Measurements from ENCODE around the gene STPG3.
"Not testable (repeated sequence)": the region's sequence is repeated elsewhere in the genome, so short reads cannot be mapped to it uniquely, and the experiment has no call there.

STPG3 gene

DNA sequence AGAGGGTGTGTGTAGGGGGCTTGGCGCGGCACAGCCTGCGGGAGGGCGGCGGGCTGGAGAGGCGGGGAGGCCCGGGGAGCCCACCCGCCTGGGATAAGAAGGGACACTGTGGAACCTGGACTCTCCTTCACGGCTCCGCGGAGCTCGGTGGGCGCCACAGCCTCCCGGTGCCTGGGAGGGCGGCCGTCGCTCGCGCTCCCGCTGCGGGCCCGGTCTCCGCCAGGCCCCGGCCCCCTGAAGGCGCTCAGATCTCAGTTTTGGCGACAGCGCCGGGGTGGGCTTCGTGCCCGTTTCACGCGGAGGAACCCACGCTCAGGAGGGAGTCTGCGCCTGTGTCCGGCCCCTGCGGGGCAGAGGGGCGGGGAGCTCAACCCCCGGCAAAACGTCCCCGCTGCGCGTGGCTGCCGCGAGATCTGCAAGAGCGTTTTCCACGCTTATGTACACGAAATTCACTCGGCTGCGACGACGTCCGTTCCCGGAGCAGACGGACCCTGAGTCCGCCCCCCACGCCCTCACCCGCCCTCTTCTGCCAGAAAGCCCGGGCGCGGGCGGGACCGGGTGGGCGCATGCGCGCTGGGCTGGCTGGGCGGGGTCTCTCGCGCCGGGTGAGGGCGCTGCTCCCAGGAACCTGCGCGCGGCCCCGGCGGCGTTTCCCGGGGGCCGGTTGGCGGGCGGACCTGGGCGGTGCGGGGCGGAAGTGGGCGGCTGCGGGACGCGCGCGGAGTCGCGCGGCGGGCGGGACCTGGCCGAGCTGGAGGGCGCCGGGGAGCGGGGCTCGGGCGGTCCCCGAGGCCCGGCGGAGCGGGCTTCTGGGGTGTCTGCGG lies 3.8 kb downstream of the STPG3 start, which contains the start of gene NELFB:
Gene NELFB, plus strand, starts transcription at position 704 of the 824 bp plus-strand sequence.
- TF ChIP-seq CTCF (IDR thresholded peaks at IDR 0.05) = peak; percentile 52
- no peaks in the 10 kb centered on the region for H3K27me3 ChIP-seq
- H3K27ac ChIP-seq = peak within 1 kb of the TSS; percentile 73
- peaks cover 24 to 27% of the 10 kb centered on the region in 2 experiments for H3K4me1 ChIP-seq (ENCODE audit: control insufficient read depth in 1 of 2, insufficient read depth in 1 of 2, low read depth in 1 of 2, low read length in 1 of 2)
- peaks cover 18% of the 10 kb centered on the region for H3K36me3 ChIP-seq
- no peaks in the 10 kb centered on the region for H3K9me3 ChIP-seq
- H3K4me3 ChIP-seq (ENCODE audit: low read depth in 1 of 2, low read length in 1 of 2) = peak within 1 kb of the TSS; percentile 93 to 99

GRCh38 chr9:137255448-137256114 lies 4.5 kb downstream of the STPG3 start:
- peak overlapping the region; percentile 73 for H3K27ac ChIP-seq
- no peak for TF ChIP-seq CTCF (IDR thresholded peaks at IDR 0.05)
- H3K9me3 ChIP-seq = no peaks in the 10 kb centered on the region
- H3K27me3 ChIP-seq = no peaks in the 10 kb centered on the region
- peaks cover 18% of the 10 kb centered on the region for H3K36me3 ChIP-seq
- peak overlapping the region; percentile 93 to 99 for H3K4me3 ChIP-seq (ENCODE audit: low read depth in 1 of 2, low read length in 1 of 2)
- H3K4me1 ChIP-seq (ENCODE audit: control insufficient read depth in 1 of 2, insufficient read depth in 1 of 2, low read depth in 1 of 2, low read length in 1 of 2) = peaks cover 24 to 27% of the 10 kb centered on the region in 2 experiments

GRCh38 chr9:137256362-137256761 lies 5.3 kb downstream of the STPG3 start:
- no peak overlapping the region for H3K27ac ChIP-seq
- H3K36me3 ChIP-seq = peaks cover 18% of the 10 kb centered on the region
- H3K4me1 ChIP-seq (ENCODE audit: control insufficient read depth in 1 of 2, insufficient read depth in 1 of 2, low read depth in 1 of 2, low read length in 1 of 2) = peaks cover 24 to 27% of the 10 kb centered on the region in 2 experiments
- no peaks in the 10 kb centered on the region for H3K27me3 ChIP-seq
- H3K4me3 ChIP-seq (ENCODE audit: low read depth in 1 of 2, low read length in 1 of 2) = peak overlapping the region; percentile 93 to 99
- TF ChIP-seq CTCF (IDR thresholded peaks at IDR 0.05) = no peak
- H3K9me3 ChIP-seq = no peaks in the 10 kb centered on the region

DNA sequence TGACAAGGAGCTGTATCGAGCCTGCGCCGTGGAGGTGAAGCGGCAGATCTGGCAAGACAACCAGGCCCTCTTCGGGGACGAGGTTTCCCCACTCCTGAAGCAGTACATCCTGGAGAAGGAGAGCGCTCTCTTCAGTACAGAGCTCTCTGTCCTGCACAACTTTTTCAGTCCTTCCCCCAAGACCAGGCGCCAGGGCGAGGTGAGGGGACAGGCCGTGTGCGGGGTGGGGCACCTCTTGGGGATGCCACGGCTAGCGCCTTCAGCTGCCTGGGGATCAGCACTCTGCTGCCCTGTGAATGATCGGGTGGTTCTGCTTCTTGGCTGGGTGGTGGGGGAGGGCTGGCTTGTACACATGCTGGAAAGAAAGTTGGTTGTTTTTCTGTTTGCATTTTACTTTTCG lies 5.8 kb downstream of the STPG3 start:
- Histone ChIP-seq H3K4me3 (ENCODE audit: low read depth in 1 of 2, low read length in 1 of 2) (peak overlapping the region in 1 of 2 experiments; percentile 99), H3K27me3 (no peaks in the 10 kb centered on the region), H3K36me3 (peaks cover 18% of the 10 kb centered on the region), H3K4me1 (ENCODE audit: control insufficient read depth in 1 of 2, insufficient read depth in 1 of 2, low read depth in 1 of 2, low read length in 1 of 2) (peaks cover 24 to 27% of the 10 kb centered on the region in 2 experiments), H3K9me3 (no peaks in the 10 kb centered on the region), H3K27ac (no peak overlapping the region)
- no peak for TF ChIP-seq CTCF (IDR thresholded peaks at IDR 0.05)

DNA sequence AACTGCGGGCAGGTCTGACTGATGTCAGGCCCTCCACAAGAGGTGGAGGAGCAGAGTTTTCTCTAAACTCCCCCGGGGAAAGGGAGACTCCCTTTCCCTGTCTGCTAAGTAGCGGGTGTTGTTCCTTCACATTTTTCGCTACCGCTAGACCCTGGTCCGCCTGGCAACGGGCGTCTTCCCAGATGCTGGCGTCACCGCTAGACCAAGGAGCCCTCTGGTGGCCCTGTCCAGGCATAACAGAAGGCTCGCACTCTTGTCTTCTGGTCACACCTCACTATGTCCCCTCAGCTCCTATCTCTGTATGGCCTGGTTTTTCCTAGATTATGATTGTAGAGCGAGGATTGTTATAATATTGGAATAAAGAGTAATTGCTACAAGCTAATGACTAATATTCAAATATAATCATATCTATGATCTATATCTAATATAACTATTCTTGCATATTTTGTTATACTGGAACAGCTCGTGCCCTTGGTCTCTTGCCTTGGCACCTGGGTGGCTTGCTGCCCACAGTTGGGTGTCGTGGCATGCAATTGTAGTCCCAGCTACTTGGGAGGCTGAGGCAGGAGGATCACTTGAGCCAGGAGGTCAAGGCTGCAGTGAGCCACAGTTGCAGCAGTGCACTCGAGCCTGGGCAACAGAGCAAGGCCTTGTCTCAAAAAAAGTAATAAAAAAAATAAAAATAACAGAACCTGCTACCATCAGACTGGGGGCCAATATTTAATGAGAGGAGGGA lies 11.3 kb downstream of the STPG3 start:
- H3K4me3 ChIP-seq (ENCODE audit: low read depth in 1 of 2, low read length in 1 of 2); H3K4me1 ChIP-seq (ENCODE audit: control insufficient read depth in 1 of 2, insufficient read depth in 1 of 2, low read depth in 1 of 2, low read length in 1 of 2); H3K9me3 ChIP-seq; H3K27ac ChIP-seq; H3K27me3 ChIP-seq: not testable (repeated sequence)
- peaks cover 48% of the 10 kb centered on the region for H3K36me3 ChIP-seq

Data from neutrophil (primary cell).